ENCODE data around the gene RALGDS.

RALGDS gene

DNA sequence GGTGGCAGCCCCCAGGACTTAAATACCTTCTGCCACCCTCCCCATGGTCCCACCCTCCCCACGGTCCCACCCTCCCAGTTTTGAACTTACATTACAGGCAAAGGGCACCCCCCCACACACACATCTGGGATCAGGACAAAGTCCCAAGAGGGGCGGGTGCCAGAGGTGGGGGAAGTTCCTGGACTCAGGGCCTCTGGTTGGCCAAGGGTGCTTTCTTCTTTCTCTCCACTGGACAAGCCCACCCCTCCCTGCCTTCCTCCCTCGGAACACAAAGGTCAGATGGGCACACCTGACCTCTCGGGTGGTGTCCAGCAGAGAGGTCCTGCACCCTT is 19.1 kb upstream of the RALGDS start:
- TF ChIP-seq HOXA7 (CRISPR knock-in tag; IDR thresholded peaks at IDR 0.05; ENCODE audit: borderline replicate concordance), result no peak
- no peak for TF ChIP-seq KLF10 (tag by site-specific recombination; IDR thresholded peaks at IDR 0.05)
- no peak for TF ChIP-seq ZNF354C (tag by site-specific recombination; IDR thresholded peaks at IDR 0.05; ENCODE audit: borderline replicate concordance, low read depth)
- TF ChIP-seq ZNF658 (tag by site-specific recombination; IDR thresholded peaks at IDR 0.05), result no peak
- no peak for TF ChIP-seq ZNF660 (tag by site-specific recombination; IDR thresholded peaks at IDR 0.05)
- no peak for TF ChIP-seq ZNF555 (tag by site-specific recombination; conservative IDR thresholded peaks at IDR 0.05)
- TF ChIP-seq, protein P1, sequence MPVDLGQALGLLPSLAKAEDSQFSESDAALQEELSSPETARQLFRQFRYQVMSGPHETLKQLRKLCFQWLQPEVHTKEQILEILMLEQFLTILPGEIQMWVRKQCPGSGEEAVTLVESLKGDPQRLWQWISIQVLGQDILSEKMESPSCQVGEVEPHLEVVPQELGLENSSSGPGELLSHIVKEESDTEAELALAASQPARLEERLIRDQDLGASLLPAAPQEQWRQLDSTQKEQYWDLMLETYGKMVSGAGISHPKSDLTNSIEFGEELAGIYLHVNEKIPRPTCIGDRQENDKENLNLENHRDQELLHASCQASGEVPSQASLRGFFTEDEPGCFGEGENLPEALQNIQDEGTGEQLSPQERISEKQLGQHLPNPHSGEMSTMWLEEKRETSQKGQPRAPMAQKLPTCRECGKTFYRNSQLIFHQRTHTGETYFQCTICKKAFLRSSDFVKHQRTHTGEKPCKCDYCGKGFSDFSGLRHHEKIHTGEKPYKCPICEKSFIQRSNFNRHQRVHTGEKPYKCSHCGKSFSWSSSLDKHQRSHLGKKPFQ (tag by site-specific recombination; IDR thresholded peaks at IDR 0.05), result no peak
- TF ChIP-seq ZNF558 (tag by site-specific recombination; IDR thresholded peaks at IDR 0.05), result no peak
- no peak for TF ChIP-seq ZNF416 (tag by site-specific recombination; IDR thresholded peaks at IDR 0.05)
- TF ChIP-seq ZNF561 (tag by site-specific recombination; IDR thresholded peaks at IDR 0.05; ENCODE audit: borderline replicate concordance), result no peak
- TF ChIP-seq ZNF391 (tag by site-specific recombination; IDR thresholded peaks at IDR 0.05; ENCODE audit: borderline replicate concordance, low read depth), result no peak
- TF ChIP-seq ZNF670 (tag by site-specific recombination; IDR thresholded peaks at IDR 0.05; ENCODE audit: low read depth), result no peak
- TF ChIP-seq ZNF610 (tag by site-specific recombination; IDR thresholded peaks at IDR 0.05; ENCODE audit: borderline replicate concordance), result no peak
- no peak for TF ChIP-seq ZNF239 (tag by site-specific recombination; IDR thresholded peaks at IDR 0.05)
- TF ChIP-seq KLF7 (tag by site-specific recombination; IDR thresholded peaks at IDR 0.05; ENCODE audit: borderline replicate concordance), result no peak
- no peak for TF ChIP-seq ZNF121 (tag by site-specific recombination; IDR thresholded peaks at IDR 0.05)
- TF ChIP-seq ZNF785 (tag by site-specific recombination; IDR thresholded peaks at IDR 0.05), result no peak
- no peak for TF ChIP-seq ZNF837 (tag by site-specific recombination; IDR thresholded peaks at IDR 0.05)
- POLR2A ChIA-PET, result interaction anchor here (0.6 kb wide), 1 partner anchor 147 kb away, joined by 4 read pairs; no protein-coding TSS in a partner anchor
- H3K9me3 ChIP-seq (ENCODE audit: control insufficient read depth, insufficient read depth, low read depth, low read length), result no peaks in the 10 kb centered on the region
- CTCF ChIA-PET, result interaction anchor here (0.6 to 2.5 kb wide), 2 partner anchors 9 to 37 kb away, joined by 3 to 15 read pairs; no protein-coding TSS in a partner anchor
- no peak overlapping the region for H3K4me3 ChIP-seq (ENCODE audit: low read depth, low read length)
- H3K36me3 ChIP-seq (ENCODE audit: control insufficient read depth in 2 of 2, insufficient read depth in 1 of 2, low read length in 2 of 2), result no peaks in the 10 kb centered on the region
- H3K4me1 ChIP-seq (ENCODE audit: control insufficient read depth, insufficient read depth, low read length), result no peaks in the 10 kb centered on the region; the same call in 1 of the 2 replicates
- no peak overlapping the region for H3K27ac ChIP-seq (ENCODE audit: extremely low read depth, low read depth, low read length)

DNA sequence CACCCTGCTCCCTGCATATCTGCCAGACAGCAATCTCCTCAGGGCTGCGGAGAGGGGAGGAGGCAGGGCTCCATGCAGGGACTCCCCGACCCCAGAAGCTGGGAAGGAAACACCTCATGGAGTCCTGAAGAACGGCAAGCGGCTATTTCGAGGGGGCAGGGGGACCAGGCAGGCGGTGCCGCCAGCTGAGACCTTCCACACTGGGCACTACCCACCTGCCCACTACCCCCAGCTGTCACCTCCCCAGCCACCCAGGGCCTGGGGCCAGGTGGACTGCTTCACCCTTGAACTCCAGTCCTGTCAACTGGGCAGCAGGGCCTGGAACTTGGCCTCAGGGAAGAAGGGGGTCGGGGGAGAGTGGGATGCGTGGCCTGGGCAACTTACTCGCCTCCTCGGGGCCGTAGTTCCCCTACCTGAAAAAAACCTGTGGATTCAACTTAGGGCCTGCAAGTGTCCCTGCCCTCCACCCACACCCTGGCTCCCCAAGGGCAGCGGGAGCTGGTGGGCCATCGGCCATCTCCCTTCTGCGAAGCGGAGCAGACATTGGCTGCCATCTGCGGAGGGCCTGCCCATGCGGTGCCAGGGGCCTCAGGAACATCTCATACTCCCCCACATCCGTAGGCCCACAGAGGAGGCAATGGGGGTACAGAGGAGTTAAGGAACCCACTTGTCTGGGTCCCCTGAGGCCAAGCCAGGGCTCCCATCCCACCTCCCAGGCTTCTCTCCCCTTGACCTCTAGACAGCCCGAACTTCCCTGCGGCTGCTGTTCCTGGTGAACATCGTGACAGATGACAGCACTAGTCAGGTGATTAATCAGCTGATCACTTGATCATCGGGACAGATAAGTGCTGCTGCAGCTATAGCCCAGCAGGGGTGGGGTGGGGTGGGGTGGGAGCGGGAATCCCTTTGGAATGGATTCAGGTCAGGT is 18.5 kb upstream of the RALGDS start:
- Histone ChIP-seq H3K27ac (ENCODE audit: extremely low read depth, low read depth, low read length) (no peak overlapping the region), H3K4me3 (ENCODE audit: low read depth, low read length) (no peak overlapping the region), H3K9me3 (ENCODE audit: control insufficient read depth, insufficient read depth, low read depth, low read length) (no peaks in the 10 kb centered on the region), H3K4me1 (ENCODE audit: control insufficient read depth, insufficient read depth, low read length) (no peaks in the 10 kb centered on the region; the same call in 1 of the 2 replicates), H3K36me3 (ENCODE audit: control insufficient read depth in 2 of 2, insufficient read depth in 1 of 2, low read length in 2 of 2) (no peaks in the 10 kb centered on the region)
- ChIA-PET CTCF (interaction anchor here (0.5 to 2.5 kb wide), 3 partner anchors 9 to 36 kb away, joined by 3 to 15 read pairs (median 3); no protein-coding TSS in a partner anchor), POLR2A (interaction anchor here (0.6 kb wide), 1 partner anchor 147 kb away, joined by 4 read pairs; no protein-coding TSS in a partner anchor)
- TF ChIP-seq GFI1B (tag by site-specific recombination; IDR thresholded peaks at IDR 0.05) (no peak), ZNF670 (tag by site-specific recombination; IDR thresholded peaks at IDR 0.05; ENCODE audit: low read depth) (no peak), ZFP37 (tag by site-specific recombination; IDR thresholded peaks at IDR 0.05) (no peak), ZEB2 (tag by site-specific recombination; IDR thresholded peaks at IDR 0.05) (no peak), ZNF610 (tag by site-specific recombination; IDR thresholded peaks at IDR 0.05; ENCODE audit: borderline replicate concordance) (no peak), HOXC10 (CRISPR knock-in tag; IDR thresholded peaks at IDR 0.05) (no peak)
- TF ChIP-seq, protein P2, sequence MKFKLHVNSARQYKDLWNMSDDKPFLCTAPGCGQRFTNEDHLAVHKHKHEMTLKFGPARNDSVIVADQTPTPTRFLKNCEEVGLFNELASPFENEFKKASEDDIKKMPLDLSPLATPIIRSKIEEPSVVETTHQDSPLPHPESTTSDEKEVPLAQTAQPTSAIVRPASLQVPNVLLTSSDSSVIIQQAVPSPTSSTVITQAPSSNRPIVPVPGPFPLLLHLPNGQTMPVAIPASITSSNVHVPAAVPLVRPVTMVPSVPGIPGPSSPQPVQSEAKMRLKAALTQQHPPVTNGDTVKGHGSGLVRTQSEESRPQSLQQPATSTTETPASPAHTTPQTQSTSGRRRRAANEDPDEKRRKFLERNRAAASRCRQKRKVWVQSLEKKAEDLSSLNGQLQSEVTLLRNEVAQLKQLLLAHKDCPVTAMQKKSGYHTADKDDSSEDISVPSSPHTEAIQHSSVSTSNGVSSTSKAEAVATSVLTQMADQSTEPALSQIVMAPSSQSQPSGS (tag by site-specific recombination; IDR thresholded peaks at IDR 0.05; ENCODE audit: low read depth), result no peak
- TF ChIP-seq, protein P3, sequence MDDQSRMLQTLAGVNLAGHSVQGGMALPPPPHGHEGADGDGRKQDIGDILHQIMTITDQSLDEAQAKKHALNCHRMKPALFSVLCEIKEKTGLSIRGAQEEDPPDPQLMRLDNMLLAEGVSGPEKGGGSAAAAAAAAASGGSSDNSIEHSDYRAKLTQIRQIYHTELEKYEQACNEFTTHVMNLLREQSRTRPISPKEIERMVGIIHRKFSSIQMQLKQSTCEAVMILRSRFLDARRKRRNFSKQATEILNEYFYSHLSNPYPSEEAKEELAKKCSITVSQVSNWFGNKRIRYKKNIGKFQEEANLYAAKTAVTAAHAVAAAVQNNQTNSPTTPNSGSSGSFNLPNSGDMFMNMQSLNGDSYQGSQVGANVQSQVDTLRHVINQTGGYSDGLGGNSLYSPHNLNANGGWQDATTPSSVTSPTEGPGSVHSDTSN (CRISPR knock-in tag; IDR thresholded peaks at IDR 0.05), result no peak
- TF ChIP-seq, protein P4, sequence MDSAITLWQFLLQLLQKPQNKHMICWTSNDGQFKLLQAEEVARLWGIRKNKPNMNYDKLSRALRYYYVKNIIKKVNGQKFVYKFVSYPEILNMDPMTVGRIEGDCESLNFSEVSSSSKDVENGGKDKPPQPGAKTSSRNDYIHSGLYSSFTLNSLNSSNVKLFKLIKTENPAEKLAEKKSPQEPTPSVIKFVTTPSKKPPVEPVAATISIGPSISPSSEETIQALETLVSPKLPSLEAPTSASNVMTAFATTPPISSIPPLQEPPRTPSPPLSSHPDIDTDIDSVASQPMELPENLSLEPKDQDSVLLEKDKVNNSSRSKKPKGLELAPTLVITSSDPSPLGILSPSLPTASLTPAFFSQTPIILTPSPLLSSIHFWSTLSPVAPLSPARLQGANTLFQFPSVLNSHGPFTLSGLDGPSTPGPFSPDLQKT (IDR thresholded peaks at IDR 0.05; ENCODE audit: borderline replicate concordance, low read depth, low read length), result no peak
